Measurements from ENCODE around the gene LANCL1.
"Not testable (repeated sequence)": the region's sequence is repeated elsewhere in the genome, so short reads cannot be mapped to it uniquely, and the experiment has no call there.

The LANCL1 gene

DNA sequence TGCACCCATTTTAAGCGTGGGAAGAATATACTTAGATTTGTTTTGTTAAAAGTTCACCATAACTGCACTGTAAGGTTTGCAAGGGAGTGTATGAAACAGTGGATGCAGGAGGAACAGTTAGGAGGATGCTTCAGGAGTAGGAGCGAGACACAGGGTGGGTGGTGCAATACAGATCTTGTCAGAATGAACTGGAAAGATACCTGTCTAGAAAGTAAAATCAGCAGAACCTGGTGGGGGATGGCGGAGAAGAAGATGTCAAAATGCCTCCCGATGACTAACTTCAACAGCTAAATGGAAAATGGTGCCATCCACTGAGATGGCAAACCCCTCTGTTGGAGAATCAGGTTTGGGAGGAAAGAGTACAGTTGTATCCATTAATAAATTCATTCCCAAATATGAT, 18.2 kb downstream of the LANCL1 start:
- no peak for DNase-seq

DNA sequence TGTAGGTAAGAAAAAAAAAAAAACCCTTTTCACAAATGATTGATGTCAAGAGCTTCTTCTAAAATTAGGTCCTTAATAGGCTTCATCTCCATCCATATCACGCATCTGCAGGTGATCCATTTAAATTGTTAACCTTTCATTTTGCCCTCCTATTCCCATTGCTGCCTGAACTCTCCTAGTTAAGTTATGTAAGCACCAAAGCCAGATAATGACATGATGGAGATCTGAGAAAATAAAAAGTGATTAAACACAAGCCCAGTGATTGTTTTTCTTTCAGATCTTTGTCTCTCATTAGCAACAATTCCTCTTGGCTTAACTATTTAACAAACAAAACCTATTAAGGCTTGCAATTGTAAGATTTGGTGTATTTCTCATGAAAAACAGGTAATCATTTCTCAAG, 20.0 kb downstream of the LANCL1 start:
- no peak for DNase-seq

GRCh38 chr2:210454336-210454735, 22.2 kb downstream of the LANCL1 start:
- DNase-seq: no peak

GRCh38 chr2:210452194-210452593, 24.4 kb downstream of the LANCL1 start:
- DNase-seq: no peak

- DNase-seq: not testable (repeated sequence)
These were observed 25.6 kb downstream of the LANCL1 start for GRCh38 chr2:210450942-210451341.

DNA sequence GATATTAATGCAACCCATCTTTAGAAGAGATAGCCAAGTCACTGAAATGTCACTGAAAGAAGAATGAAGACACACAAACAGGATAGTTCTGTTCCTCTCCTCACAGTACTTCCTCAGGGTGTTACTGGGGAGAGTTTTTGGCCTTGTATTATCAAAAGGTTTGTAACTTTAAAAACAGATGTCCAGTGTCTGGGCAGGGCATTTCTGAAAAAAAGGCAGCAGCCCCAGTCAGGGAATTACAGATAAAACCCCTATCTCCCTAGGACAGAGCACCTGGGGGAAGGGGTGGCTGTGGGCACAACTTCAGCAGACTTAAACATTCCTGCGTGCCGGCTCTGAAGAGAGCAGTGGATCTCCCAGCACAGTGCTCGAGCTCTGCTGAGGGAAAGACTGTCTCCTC, 30.8 kb downstream of the LANCL1 start:
- DNase-seq: no peak

DNA sequence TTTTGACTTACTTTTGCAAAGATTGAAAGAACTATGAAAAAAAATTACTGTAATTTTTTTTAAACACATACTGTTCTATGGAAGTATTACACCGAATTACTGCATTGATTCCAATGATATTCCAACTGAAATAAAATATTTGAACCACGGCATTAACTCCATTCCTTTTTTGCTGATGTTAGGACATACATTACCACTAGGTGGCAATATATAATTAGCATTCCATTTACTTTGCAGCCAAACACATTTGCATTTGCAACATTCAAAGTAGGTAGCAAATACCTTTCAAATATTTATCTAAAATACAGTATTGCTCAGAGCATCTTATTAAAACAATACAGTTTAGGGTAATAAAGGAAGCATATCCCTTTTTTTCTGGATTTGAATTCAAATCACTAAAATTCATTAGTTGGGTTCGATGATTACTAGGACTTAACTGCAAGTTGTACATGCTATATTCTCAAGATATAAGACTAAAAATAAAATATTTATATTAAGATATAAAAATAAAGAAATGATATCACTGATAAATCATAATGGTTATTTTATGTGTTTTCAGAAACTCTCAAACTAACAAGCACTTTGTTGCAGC, 31.3 kb downstream of the LANCL1 start:
- DNase-seq: peak; percentile 37

DNA sequence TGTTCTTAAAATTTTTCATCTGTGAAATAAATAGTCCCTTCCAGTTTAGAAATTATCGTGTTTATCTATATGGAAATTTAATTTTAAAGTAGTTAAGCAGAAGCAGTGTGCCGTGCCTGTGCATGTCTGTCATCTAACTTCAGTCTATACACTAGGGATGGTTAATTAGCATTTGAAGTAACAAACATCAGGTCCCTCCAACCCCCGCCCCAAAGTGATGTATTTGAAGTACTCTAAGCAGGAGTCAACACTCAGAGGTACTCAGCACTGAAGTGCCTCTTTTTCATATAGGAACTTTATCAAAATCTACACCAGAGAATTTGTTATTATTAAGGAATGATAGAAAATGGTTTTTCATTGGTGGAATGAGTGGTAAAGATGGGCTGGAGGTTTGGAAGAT, 33.0 kb downstream of the LANCL1 start:
- no peak for DNase-seq

GRCh38 chr2:210442878-210443277, 33.7 kb downstream of the LANCL1 start:
- no peak for DNase-seq

DNA sequence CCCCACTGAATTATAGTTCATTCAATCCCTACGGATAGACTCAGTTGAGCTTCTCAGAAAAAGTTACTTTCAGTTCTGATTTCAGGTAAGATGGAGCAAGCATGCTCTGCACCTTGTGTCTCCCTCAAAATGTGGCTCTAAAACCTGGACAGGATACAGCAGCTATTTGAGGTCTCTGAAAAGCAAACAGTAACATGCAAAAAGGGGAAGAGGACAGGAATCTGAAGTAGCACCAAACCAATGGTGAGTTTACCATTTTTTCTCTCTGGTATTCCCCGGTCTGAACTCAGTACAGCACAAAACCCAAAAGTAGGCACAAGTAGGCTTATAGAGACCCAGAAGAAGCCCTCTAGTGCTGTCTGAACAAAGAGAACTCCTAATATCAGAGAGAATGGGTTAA, 34.1 kb downstream of the LANCL1 start:
- DNase-seq: no peak

- DNase-seq: no peak
These were observed 36.4 kb downstream of the LANCL1 start for GRCh38 chr2:210440206-210440605.

DNA sequence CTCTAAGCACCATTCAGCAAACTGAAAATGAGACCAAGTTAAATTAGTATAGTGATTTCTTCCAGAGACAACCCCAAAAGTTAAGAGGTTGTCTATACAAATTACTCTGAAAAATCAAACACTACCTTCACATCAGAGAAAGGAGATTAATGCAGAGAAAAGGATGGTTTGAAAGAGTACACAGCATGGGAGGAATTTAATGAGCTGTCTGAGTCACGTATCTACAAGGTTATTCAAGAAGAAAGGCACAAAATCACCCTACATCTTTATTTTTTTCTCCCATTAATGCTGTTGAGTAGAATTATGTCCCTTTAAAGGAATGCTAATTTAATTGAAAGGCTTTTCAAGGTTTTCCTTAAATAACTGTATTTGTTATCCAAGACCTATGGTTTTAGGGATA, 41.1 kb downstream of the LANCL1 start:
- DNase-seq: no peak

- no peak for DNase-seq
These were observed 43.9 kb downstream of the LANCL1 start for GRCh38 chr2:210432633-210433032.

- DNase-seq: no peak
These were observed 47.0 kb downstream of the LANCL1 start for GRCh38 chr2:210429403-210430137.

DNA sequence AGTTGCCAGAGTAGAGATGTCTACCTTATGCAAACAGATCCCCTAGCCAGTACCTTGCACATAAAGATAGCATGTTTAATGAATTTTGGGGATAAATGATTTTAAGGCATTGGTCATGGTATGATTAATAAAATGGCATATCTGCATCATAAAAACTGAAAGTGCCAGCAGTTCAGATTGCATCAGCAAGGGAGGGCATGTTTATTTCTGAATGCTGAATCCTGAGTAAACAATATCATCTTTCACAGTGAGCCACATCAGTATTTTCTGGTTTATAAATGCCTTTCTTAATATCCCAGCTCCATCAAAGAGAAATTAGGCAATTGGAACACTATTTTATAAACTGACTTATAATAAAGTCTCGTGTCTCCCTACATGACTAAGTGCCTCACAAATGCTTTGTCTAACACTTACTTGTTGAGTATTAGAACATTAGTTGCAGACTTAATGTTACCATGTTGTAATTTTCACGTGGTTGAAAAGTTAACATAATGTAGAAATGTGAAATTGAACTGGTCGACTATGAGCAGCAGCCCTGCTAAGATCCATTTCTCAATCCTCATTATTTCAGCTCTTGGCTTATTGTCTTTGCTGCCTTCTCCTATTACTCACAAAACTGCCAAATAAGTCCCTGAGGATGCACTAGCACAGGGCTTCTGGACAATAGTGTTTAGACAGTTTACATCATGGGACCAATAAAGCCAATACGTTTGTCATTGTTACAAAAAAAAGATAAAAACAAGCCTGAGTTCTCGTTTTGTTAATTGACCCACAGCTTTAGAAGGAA, 48.0 kb downstream of the LANCL1 start:
- peak; percentile 34 for DNase-seq

- DNase-seq: not testable (repeated sequence)
These were observed 49.2 kb downstream of the LANCL1 start for GRCh38 chr2:210427309-210427708.

DNA sequence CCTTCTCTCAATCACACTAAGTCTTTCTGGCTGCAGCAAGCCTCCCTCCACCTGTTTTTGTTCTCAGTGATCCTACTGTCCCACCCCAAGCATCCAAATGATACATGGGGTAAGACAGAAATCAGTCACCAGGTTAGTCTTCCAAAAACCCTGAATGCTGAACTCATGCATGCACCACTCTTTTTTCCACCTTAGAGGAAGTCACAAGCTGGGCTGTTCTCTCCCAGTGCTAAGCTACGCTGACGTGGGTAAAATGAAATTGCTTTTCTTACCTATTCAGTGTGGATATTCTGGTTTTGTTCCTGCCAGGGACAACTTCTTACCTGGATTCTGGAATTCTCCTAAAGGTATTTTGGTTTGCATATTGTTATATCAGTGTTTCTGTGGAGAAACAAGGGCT, 54.2 kb downstream of the LANCL1 start:
- DNase-seq: no peak

DNA sequence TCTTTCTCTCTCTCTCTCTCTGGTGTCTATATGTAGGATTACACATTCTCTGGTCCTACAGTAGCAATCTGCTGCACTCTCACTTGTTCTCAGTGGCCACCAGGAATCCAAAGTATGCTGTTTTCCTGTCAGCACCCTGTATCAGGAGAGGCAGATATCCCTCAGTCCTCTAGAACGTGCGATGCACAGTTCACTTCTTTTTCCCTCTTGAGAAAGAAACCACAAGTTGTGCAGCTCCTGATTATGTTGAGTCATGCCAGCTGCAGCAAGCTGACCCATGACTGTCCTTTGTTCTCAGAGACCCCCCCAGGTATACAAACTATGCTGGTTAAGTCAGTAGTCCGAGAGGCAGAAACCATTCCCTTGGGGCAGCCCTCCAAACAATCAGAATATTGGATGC, 54.6 kb downstream of the LANCL1 start:
- no peak for DNase-seq

GRCh38 chr2:210412660-210413059, 63.9 kb downstream of the LANCL1 start:
- peak; percentile 2 for DNase-seq

DNA sequence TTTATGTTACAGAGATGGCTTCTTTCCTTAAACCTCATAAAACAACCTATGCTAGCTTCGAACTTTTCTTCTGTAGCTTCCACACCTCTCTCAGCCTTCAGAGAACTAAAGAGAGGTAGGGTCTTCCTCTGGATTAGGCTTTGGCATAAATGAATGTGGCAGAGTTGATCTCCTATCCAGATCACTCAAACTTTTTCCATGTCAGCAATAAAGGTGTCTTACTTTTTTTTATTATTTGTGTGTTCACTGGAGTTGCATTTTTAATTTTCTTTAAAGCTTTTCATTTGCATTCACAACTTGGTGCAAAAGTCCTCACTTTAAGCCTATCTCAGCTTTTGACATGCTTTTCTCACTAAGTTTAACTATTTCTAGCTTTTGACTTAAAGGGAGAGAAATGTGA, 66.0 kb downstream of the LANCL1 start:
- DNase-seq: no peak

DNA sequence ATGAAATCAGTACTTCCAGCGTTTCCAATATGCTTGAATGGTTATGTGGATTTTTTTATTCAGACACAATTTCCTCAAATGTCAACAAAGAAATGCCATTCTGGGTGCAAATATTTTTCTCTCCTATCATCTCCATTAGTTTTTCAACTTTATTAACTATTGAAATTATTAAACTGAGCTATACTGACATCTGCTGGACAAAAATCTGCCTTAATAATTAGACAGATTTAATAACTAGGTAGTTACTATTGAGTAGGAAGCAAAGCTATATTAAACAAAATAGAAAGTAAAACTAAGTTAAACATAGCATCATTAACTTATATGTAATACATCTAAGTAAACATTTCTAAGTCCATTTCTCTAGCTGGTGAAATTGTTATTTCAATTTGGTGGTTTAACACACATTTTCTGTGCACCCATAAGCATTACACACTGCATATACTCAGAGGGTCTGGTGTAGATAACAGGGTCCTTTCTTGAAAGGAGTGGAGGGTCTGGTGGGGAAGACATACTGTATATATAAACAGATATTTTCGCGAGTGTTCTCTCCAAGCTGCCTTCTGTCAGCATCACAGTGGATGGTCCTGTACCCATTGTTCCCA, 77.0 kb downstream of the LANCL1 start:
- peak; percentile 11 for DNase-seq

DNA sequence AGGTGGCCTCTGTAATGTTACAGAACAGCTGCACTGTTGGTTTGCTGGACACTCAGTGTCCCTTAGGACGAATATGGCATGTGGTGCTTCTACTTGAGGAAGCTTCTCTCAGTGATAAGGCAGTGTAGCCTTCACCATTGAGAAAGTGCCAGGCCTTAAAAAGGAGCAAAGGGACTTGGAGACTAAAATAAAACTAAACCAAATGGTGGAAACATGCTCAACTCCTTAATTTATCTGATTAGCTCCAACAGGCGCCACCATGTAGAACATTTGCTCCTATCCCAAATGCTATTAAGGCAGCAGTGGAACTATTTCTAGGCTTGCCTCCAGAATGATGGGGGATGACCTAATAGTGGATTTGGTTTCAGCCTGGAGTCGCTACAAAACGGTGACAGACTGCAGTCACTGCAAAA, 84.1 kb downstream of the LANCL1 start:
- DNase-seq: no peak

- no peak for DNase-seq
These were observed 86.7 kb downstream of the LANCL1 start for GRCh38 chr2:210389856-210390255.

GRCh38 chr2:210388148-210388547, 88.4 kb downstream of the LANCL1 start:
- no peak for DNase-seq
